Dedifferentiated amniotic fluid mesenchymal stem cell (primary cell): ENCODE measurements around the gene HOXD11.

Experiments used
- DNase-seq: peaks from one replicate; pipeline ENCODE4 v3.0.0-alpha.2; 2016; ENCODE audit errors: extremely low spot score

The HOXD11 gene

DNA sequence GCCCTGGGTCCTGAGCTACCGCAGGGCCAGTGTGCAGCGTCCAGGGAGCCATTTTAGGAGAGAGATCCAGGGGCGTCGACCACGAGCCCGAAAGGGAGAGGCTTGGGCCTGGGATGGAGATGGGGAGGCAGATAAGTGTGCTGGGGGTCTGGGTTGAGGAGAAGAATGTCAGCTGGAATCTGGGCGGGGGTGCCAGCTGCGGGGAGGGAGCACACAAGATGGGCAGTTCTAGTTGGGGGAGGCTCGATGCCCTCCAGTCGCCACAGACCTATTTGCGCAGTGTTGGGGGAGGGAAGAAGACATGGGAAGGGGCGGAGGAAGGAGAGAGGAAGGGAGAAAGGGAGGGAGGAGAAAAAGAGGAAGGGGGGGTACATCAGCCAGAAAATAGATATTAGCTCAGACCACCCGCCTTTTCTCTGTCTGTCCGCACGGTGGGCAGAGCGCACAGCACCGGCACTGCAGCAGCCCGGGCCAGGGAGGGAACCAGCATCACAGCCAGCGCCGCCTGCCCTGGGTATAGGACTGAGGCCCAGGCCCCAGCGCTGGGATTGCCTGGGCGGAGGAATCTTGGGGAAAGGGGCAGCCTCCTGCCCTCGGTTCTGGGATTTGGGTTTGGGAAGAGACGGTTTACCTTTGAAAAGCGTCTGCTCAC is 1.9 kb upstream of the HOXD11 start:
- no peak for DNase-seq

DNA sequence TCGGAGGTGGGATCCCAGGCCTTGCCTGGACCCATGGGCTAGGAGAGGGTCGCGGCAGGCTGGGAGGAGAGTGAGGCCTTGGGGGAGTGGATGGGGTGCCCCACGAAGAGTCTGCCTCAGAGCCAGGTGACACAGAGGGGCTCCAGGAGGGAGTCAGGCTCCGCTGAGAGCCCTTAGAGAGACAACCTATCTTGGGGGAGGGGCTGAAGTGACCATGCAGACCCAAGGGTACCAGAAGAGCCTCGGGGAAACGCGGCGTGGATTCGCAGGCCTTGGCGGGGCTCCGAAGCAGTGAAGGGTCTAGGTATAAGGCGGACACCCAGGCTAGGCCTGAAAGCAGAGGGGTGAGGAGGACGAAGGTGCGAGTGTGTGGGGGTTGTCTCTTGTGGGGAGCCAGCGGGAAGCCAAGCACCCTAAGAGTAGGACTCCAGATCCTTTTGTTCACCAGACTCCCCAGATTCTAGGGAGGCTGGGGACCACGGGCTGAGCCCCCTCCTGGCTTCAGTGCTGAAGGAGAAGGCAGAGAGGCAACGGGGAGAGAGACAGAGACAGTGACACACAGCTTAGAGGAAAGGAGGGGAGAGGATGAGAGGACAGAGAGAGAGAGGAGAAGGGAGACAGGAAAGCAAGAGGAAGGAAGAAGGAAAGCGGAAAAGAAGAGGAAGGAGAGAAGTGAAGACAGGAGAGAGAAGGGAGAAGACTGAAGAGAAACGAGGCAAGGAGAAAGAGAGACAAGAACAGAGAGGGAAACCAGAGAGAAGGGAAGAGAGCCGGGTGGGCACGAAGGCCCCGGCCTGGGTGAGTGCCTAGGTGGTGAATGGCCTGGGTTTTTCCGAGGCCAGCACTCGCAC is 1.1 kb upstream of the HOXD11 start:
- DNase-seq = no peak

- DNase-seq = no peak
These were observed 676 bp downstream of the HOXD11 start for GRCh38 chr2:176107731-176108181.

DNA sequence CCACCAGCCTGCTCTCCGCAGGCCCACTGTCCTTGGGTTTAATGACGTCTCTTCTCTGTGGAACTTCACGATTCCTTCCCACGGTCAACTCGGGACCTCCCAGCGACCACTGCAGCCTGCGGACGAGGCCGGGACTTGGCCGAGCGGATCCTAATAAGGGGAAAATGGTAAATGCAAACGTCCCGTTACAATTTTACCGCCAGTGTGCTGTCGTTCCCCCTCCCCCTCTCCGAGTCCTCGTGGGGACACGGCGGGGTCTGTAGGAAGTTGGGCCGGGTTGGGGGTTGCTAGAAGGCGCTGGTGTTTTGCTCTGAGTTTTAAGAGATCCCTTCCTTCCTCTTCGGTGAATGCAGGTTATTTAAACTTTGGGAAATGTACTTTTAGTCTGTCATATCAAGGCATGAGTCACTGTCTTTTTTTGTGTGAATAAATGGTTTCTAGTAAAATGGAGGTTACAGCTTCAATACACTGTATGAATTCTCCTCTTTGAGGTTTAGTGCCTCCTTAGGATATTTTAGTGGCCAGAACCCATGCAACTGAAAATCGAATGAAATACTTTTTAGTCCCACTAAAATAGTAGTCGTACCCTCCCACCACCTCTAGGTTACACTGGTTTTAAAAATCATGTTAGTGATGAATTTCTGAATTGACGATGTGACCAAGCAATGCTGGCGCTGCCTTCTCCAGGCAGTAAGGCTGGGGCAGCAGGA is 2.3 kb downstream of the HOXD11 start:
- DNase-seq = no peak

- DNase-seq = no peak
These were observed 2.9 kb downstream of the HOXD11 start for GRCh38 chr2:176109946-176110345.

DNA sequence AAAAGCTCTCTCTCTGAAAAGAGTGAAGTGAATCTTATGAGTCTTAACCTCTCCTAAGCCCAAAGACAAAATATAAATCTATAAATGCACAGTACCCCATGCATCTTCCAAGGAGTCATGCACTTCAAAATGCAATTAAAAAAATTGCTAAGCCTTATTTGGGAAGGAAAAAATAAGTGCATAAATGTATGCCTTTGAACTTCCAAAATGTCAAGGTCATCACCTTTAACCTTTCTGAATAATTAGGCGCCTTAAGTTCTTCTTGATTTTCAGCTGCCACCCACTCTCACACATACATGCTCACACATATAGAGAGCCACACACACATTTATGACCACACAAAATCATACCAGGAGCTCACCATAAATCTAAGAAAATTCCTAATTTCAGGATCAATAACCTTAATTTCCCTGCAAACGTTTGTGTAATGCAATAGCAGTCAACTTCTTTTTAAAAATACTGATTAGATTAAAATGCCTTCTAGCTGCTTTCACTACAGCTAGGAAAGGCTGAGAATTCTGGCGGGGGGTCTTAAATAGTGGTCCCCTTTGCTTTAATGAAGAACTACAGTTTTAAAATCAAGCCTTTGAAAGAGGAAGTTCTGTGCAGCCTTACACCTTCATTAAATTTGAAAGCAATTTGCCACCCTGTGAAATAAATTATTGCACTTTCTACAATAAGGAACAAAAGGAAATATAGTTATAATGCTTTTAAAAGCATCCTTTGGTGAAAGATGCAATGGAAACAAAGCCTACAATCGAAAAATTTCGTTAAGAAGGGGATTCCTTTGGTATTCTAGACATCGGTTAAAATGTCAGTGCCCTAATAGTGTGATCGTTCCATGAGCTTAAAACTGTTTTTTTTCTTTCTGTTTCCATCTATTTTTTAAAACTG is 3.6 kb downstream of the HOXD11 start:
- DNase-seq = no peak

DNA sequence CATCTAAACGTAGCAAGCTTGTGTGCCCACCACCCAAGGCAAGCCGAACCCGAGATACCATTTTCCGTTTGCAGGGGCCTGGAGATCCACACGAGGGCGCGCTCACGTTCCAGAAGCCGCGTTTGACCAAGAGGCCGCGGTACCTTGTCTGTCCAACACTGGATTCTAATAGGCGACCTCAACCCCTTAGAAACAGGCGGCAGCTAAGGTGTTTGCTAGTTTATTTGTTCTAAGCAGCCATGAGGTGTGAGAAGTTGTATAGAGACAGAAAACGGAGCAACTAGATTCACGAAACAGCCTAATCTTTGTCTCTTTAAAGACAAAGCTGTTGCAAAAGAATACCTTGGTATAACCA is 4.2 kb downstream of the HOXD11 start:
- no peak for DNase-seq

GRCh38 chr2:176111846-176112374 is 4.8 kb downstream of the HOXD11 start:
- DNase-seq = no peak

GRCh38 chr2:176112375-176113302 is 5.6 kb downstream of the HOXD11 start:
- no peak for DNase-seq

- DNase-seq = no peak
These were observed 7.2 kb downstream of the HOXD11 start for GRCh38 chr2:176114120-176114929.

DNA sequence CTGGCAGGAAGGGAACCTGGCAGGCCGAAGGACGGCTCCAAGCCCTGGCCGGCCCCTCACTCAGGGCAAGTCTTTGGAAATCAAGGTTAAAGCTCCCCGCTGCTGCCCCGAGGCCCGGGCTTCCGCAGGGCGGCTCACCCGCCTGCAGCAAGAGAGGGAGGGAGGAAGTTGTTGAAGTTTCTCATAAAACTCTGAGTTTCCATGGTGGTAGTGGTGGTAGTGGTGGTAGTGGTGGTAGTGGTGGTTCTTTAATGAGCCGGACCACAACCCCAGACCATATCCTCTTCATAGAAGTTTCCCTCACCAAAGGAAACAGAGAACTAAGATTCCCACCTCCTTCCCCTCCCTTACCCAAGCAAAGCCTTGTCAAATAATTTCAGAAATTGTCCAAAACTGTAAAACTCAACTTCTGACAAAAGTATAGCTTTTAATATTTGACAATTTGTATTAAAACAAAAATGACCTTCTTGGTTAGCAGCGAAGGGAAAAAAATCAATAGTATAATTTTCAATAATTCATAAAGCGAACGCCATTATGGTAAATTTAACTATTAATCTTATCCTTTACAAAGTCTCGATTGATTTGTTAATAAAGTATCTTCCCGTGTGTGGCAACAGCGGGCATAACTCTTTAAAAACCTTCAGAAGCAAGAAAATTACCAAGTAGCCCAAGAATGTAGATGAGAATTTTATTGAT is 8.0 kb downstream of the HOXD11 start:
- no peak for DNase-seq

- DNase-seq = no peak
These were observed 9.1 kb downstream of the HOXD11 start, which contains the start of gene HOXD10 for GRCh38 chr2:176115883-176116813. HOXD10 (plus strand) TSS chr2:176116778; CDS start chr2:176116834, 56 bp downstream.

GRCh38 chr2:176117162-176117822 is 10.2 kb downstream of the HOXD11 start:
- no peak for DNase-seq

- DNase-seq = no peak
These were observed 10.8 kb downstream of the HOXD11 start for GRCh38 chr2:176117823-176118371.

DNA sequence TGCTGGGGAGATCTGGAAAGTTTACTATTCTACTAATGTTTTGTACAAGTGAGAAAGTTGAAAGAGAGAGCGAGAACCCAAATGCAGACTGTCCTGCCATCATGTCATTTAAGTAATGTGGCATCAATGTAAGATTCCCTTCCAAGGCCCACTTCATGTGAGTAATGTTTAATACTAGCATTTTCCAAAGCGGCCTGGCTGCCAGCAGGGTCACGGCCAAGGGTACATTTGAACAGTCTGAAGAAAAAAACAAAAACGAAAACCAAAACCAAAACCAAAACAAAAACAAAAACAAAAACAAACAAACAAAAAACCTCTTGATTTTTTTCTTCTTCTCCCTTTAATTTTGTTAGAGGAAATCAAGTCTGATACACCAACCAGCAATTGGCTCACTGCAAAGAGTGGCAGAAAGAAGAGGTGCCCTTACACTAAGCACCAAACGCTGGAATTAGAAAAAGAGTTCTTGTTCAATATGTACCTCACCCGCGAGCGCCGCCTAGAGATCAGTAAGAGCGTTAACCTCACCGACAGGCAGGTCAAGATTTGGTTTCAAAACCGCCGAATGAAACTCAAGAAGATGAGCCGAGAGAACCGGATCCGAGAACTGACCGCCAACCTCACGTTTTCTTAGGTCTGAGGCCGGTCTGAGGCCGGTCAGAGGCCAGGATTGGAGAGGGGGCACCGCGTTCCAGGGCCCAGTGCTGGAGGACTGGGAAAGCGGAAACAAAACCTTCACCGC is 11.7 kb downstream of the HOXD11 start:
- no peak for DNase-seq
